Liver (tissue), 3 donors: Measurements from ENCODE around the gene KRTAP6-2.

Source experiments
- EGR1 ChIP-seq, 2 donors: IDR thresholded peaks; 2 replicates each; pipeline ENCODE4 v1.6.1; 2016 to 2018; ENCODE audit warnings: antibody characterized with exemption in 2 of 2, low read depth in 2 of 2
- GABPA ChIP-seq, 2 donors: IDR thresholded peaks in 1 of 2; conservative IDR thresholded peaks in 1 of 2; 2 replicates each; pipeline ENCODE4 v1.6.1; 2016; ENCODE audit warnings: antibody characterized with exemption in 2 of 2, mild to moderate bottlenecking in 1 of 2, moderate library complexity in 1 of 2
- JUND ChIP-seq, 2 donors: IDR thresholded peaks; 2 replicates each; pipeline ENCODE4 v1.6.1; 2016; ENCODE audit warnings: antibody characterized with exemption in 2 of 2
- RAD21 ChIP-seq, 2 donors: IDR thresholded peaks; 2 replicates each; pipeline ENCODE4 v1.6.1; 2016; ENCODE audit warnings: antibody characterized with exemption in 2 of 2, mild to moderate bottlenecking in 2 of 2
- RXRA ChIP-seq, 2 donors: IDR thresholded peaks; 2 replicates each; pipeline ENCODE4 v1.6.1; 2017 to 2018; ENCODE audit warnings: antibody characterized with exemption in 2 of 2, mild to moderate bottlenecking in 1 of 2
- SP1 ChIP-seq: IDR thresholded peaks from 2 replicates; pipeline ENCODE4 v1.6.1; 2018; ENCODE audit warnings: antibody characterized with exemption, mild to moderate bottlenecking
- TAF1 ChIP-seq: conservative IDR thresholded peaks from 2 replicates; pipeline ENCODE4 v1.6.1; 2016; ENCODE audit warnings: antibody characterized with exemption, mild to moderate bottlenecking
- YY1 ChIP-seq: IDR thresholded peaks from 2 replicates; pipeline ENCODE4 v1.6.1; 2016; ENCODE audit warnings: antibody characterized with exemption, mild to moderate bottlenecking
- TF ChIP-seq, protein P1 (sequence below): fragments of 150-350 bp; IDR thresholded peaks from 2 replicates; pipeline ENCODE4 v1.5.1; 2017; ENCODE audit warnings: improper control_type of control experiment, low read depth, low read length; ENCODE audit not compliant: missing input control
- TF ChIP-seq, protein P2 (sequence below): IDR thresholded peaks from 2 replicates; pipeline ENCODE4 v1.6.1; 2016; ENCODE audit warnings: antibody characterized with exemption, mild to moderate bottlenecking
- TF ChIP-seq, protein P3 (sequence below): IDR thresholded peaks from 2 replicates; pipeline ENCODE4 v1.6.1; 2016; ENCODE audit warnings: antibody characterized with exemption
- TF ChIP-seq, protein P4 (sequence below): IDR thresholded peaks from 2 replicates; pipeline ENCODE4 v1.6.1; 2016; ENCODE audit warnings: antibody characterized with exemption
- donor health status: healthy.
- donor health status: healthy.

DNA sequence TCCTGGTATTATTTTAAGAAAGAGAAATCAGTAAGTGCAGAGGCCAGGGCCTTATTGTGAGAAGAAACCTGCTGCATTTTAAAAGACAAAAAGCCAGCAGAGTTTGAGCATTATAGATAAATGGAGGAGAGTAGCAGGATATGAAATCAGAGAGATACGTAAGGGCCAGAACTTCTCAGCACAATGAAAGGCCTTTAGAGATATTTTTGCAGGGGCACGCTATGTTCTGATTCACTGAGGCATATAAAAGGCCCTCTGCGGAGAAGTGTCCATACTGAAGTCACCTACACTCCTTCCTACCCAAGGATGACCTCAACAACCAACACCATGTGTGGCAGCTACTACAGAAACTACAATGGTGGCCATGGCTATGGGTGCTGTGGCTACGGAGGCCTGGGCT, 6.6 kb downstream of the KRTAP6-2 start, which contains the start of gene KRTAP6-3:
- TF ChIP-seq, protein P1, sequence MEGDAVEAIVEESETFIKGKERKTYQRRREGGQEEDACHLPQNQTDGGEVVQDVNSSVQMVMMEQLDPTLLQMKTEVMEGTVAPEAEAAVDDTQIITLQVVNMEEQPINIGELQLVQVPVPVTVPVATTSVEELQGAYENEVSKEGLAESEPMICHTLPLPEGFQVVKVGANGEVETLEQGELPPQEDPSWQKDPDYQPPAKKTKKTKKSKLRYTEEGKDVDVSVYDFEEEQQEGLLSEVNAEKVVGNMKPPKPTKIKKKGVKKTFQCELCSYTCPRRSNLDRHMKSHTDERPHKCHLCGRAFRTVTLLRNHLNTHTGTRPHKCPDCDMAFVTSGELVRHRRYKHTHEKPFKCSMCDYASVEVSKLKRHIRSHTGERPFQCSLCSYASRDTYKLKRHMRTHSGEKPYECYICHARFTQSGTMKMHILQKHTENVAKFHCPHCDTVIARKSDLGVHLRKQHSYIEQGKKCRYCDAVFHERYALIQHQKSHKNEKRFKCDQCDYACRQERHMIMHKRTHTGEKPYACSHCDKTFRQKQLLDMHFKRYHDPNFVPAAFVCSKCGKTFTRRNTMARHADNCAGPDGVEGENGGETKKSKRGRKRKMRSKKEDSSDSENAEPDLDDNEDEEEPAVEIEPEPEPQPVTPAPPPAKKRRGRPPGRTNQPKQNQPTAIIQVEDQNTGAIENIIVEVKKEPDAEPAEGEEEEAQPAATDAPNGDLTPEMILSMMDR, result no peak
- TF ChIP-seq RXRA (IDR thresholded peaks at IDR 0.05), result no peak
- TF ChIP-seq, protein P2, sequence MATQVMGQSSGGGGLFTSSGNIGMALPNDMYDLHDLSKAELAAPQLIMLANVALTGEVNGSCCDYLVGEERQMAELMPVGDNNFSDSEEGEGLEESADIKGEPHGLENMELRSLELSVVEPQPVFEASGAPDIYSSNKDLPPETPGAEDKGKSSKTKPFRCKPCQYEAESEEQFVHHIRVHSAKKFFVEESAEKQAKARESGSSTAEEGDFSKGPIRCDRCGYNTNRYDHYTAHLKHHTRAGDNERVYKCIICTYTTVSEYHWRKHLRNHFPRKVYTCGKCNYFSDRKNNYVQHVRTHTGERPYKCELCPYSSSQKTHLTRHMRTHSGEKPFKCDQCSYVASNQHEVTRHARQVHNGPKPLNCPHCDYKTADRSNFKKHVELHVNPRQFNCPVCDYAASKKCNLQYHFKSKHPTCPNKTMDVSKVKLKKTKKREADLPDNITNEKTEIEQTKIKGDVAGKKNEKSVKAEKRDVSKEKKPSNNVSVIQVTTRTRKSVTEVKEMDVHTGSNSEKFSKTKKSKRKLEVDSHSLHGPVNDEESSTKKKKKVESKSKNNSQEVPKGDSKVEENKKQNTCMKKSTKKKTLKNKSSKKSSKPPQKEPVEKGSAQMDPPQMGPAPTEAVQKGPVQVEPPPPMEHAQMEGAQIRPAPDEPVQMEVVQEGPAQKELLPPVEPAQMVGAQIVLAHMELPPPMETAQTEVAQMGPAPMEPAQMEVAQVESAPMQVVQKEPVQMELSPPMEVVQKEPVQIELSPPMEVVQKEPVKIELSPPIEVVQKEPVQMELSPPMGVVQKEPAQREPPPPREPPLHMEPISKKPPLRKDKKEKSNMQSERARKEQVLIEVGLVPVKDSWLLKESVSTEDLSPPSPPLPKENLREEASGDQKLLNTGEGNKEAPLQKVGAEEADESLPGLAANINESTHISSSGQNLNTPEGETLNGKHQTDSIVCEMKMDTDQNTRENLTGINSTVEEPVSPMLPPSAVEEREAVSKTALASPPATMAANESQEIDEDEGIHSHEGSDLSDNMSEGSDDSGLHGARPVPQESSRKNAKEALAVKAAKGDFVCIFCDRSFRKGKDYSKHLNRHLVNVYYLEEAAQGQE, result no peak
- TF ChIP-seq, protein P3, sequence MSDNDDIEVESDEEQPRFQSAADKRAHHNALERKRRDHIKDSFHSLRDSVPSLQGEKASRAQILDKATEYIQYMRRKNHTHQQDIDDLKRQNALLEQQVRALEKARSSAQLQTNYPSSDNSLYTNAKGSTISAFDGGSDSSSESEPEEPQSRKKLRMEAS, result no peak
- no peak for TF ChIP-seq YY1
- no peak for TF ChIP-seq TAF1
- no peak for TF ChIP-seq EGR1 (IDR thresholded peaks at IDR 0.05; ENCODE audit: low read depth in 2 of 2)
- TF ChIP-seq, protein P4, sequence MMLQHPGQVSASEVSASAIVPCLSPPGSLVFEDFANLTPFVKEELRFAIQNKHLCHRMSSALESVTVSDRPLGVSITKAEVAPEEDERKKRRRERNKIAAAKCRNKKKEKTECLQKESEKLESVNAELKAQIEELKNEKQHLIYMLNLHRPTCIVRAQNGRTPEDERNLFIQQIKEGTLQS, result no peak
- no peak for TF ChIP-seq GABPA (IDR thresholded peaks at IDR 0.05 in 1 of 2, conservative IDR thresholded peaks at IDR 0.05 in 1 of 2)
- no peak for TF ChIP-seq JUND (IDR thresholded peaks at IDR 0.05)
- TF ChIP-seq SP1, result no peak
- no peak for TF ChIP-seq RAD21 (IDR thresholded peaks at IDR 0.05)
